GM12878 (cell line): ENCODE measurements around the gene MAP3K1. TPM values are rescaled to one million over a fixed set of nuclear protein-coding genes. Genes with fewer than 3 reads are reported as not detected.

Experiments used
- ATAC-seq: fragments of 200-7000 bp; cut with Tn5 transposase; 3 replicates; pipeline ENCODE4 v1.9.1; 2020; ENCODE audit warnings: mild to moderate bottlenecking, moderate library complexity
- BruUV-seq: library from RNA; stranded (reverse); fragments of 400-500 nt; replicated peaks from 2 replicates; lab custom pipeline; 2021; lab: Mats Ljungman, UMichigan
- CTCF ChIA-PET: fragments of 300-600 bp; sonication (Branson Sonifier 250); formaldehyde crosslinking; extraction: SDS; loops from one replicate; lab custom pipeline; 2021; ENCODE audit warnings: inconsistent platforms; lab: Yijun Ruan, JAX
- POLR2A ChIA-PET: fragments of 350-600 bp; formaldehyde crosslinking; extraction: SDS; loops from one replicate; lab custom pipeline; 2021; ENCODE audit warnings: inconsistent platforms; lab: Charles Lee
- RAD21 ChIA-PET: fragments of 300-600 bp; sonication (Branson Sonifier 250); formaldehyde crosslinking; loops from one replicate; lab custom pipeline; 2023; ENCODE audit warnings: antibody characterized with exemption; ENCODE audit not compliant: unreplicated experiment; lab: Charles Lee
- SMC1A ChIA-PET: fragments of 300-600 bp; sonication (Branson Sonifier 250); formaldehyde crosslinking; loops from one replicate; lab custom pipeline; 2023; ENCODE audit not compliant: unreplicated experiment, uncharacterized antibody; lab: Charles Lee
- DNase-seq: peaks from one replicate; pipeline ENCODE4 v3.0.0-alpha.2; 2011; ENCODE audit warnings: low read depth, low spot score
- FAIRE-seq: peaks from 3 replicates; lab custom pipeline; 2011; peaks lifted over from hg19 to GRCh38; lab: Jason Lieb, UNC
- H2AFZ ChIP-seq: 2 replicates; pipeline ENCODE4 v1.6.0; 2011; ENCODE audit warnings: low read depth, low read length, control low read depth; ENCODE audit not compliant: control insufficient read depth
- H3K27ac ChIP-seq: 2 replicates; pipeline ENCODE4 v1.5.1; 2011; ENCODE audit warnings: control low read depth; ENCODE audit not compliant: control insufficient read depth, insufficient read depth
- H3K27me3 ChIP-seq, 2 experiments: replicated peaks in 1 of 2; 2 replicates each; pipeline versions ENCODE4 v1.6.0 to v1.6.1; 2011; ENCODE audit warnings: low read length in 1 of 2; ENCODE audit not compliant: control insufficient read depth in 2 of 2, insufficient read depth in 2 of 2
- H3K36me3 ChIP-seq, 2 experiments: 2 replicates each; pipeline ENCODE4 v1.5.1; 2011; ENCODE audit warnings: low read length in 1 of 2; ENCODE audit not compliant: control insufficient read depth in 2 of 2, insufficient read depth in 2 of 2
- H3K4me1 ChIP-seq: 2 replicates; pipeline ENCODE4 v1.6.1; 2011; ENCODE audit warnings: mild to moderate bottlenecking, low read length, moderate library complexity, mixed read lengths; ENCODE audit not compliant: control insufficient read depth, insufficient read depth
- H3K4me2 ChIP-seq: 2 replicates; pipeline ENCODE4 v1.6.0; 2011; ENCODE audit warnings: control low read depth; ENCODE audit not compliant: control insufficient read depth, insufficient read depth
- H3K4me3 ChIP-seq: fragments of 200-600 bp; sonication (generic); 2 replicates; pipeline ENCODE4 v1.5.1; 2016
- H3K79me2 ChIP-seq: 2 replicates; pipeline ENCODE4 v1.6.0; 2011; ENCODE audit warnings: low read length; ENCODE audit not compliant: control insufficient read depth, insufficient read depth
- H3K9ac ChIP-seq: 2 replicates; pipeline ENCODE4 v1.8.0; 2011; ENCODE audit warnings: low read length, control low read depth, mixed read lengths; ENCODE audit not compliant: control insufficient read depth, insufficient read depth
- H3K9me3 ChIP-seq: replicated peaks from 3 replicates; pipeline ENCODE4 v1.5.1; 2011; ENCODE audit warnings: mild to moderate bottlenecking, low read length; ENCODE audit not compliant: control insufficient read depth, insufficient read depth
- H4K20me1 ChIP-seq: 2 replicates; pipeline ENCODE4 v1.6.0; 2011; ENCODE audit not compliant: control insufficient read depth, insufficient read depth
- CHD1 ChIP-seq: IDR thresholded peaks from 2 replicates; pipeline ENCODE4 v1.6.1; 2012; ENCODE audit warnings: low read depth, low read length, improper control_type of control experiment
- DPF2 ChIP-seq: fragments of 450-650 bp; IDR thresholded peaks from 2 replicates; pipeline ENCODE4 v1.6.1; 2017; ENCODE audit warnings: mild to moderate bottlenecking
- E2F4 ChIP-seq: IDR thresholded peaks from 2 replicates; pipeline ENCODE4 v1.6.1; 2012; ENCODE audit warnings: low read depth, low read length, improper control_type of control experiment
- E2F8 ChIP-seq: fragments of 450-650 bp; IDR thresholded peaks from 2 replicates; pipeline ENCODE4 v1.6.1; 2018; ENCODE audit warnings: mild to moderate bottlenecking, low read depth, moderate library complexity; ENCODE audit not compliant: partially characterized antibody
- E4F1 ChIP-seq: fragments of 450-650 bp; IDR thresholded peaks from 2 replicates; pipeline ENCODE4 v1.6.1; 2018; ENCODE audit warnings: borderline replicate concordance, mild to moderate bottlenecking; ENCODE audit not compliant: partially characterized antibody
- HSF1 ChIP-seq: fragments of 150-350 bp; IDR thresholded peaks from 2 replicates; pipeline ENCODE4 v1.6.1; 2014; ENCODE audit warnings: mild to moderate bottlenecking, low read depth, low read length
- MXI1 ChIP-seq: fragments of 150-350 bp; IDR thresholded peaks from 2 replicates; pipeline ENCODE4 v1.6.1; 2011; ENCODE audit warnings: low read depth, mild to moderate bottlenecking, inconsistent platforms, low read length, improper control_type of control experiment
- NFYB ChIP-seq: IDR thresholded peaks from 2 replicates; pipeline ENCODE4 v1.6.1; 2011; ENCODE audit warnings: low read depth, mild to moderate bottlenecking, low read length, improper control_type of control experiment, moderate library complexity; ENCODE audit not compliant: insufficient read depth
- NKRF ChIP-seq: fragments of 450-650 bp; conservative IDR thresholded peaks from 2 replicates; pipeline ENCODE4 v1.6.1; 2017; ENCODE audit warnings: mild to moderate bottlenecking, moderate library complexity
- SPI1 ChIP-seq: IDR thresholded peaks from 2 replicates; pipeline ENCODE4 v1.6.1; 2011; ENCODE audit warnings: low read depth, mild to moderate bottlenecking, low read length, moderate library complexity, borderline replicate concordance; ENCODE audit not compliant: insufficient read depth
- SUZ12 ChIP-seq: fragments of 200-600 bp; sonication (generic); IDR thresholded peaks from one replicate; pipeline ENCODE4 v1.6.1; 2018; ENCODE audit warnings: antibody characterized with exemption, mild to moderate bottlenecking; ENCODE audit not compliant: unreplicated experiment
- ZNF24 ChIP-seq: fragments of 450-650 bp; IDR thresholded peaks from 2 replicates; pipeline ENCODE4 v1.6.1; 2017; ENCODE audit warnings: antibody characterized with exemption, mild to moderate bottlenecking
- WGBS: methylation state at CpG from one replicate; pipeline ENCODE4 v1.1.6; 2016; ENCODE audit warnings: low lambda C conversion rate; ENCODE audit not compliant: insufficient replicate concordance, insufficient coverage; ENCODE audit errors: missing lambda C conversion rate; 5-methylcytosine and 5-hydroxymethylcytosine counted together
- in situ Hi-C: fragments of 300-500 bp; cut with MboI; formaldehyde crosslinking; loops from 9 replicates; pipeline ENCODE4 v1.14.3; 2018; ENCODE audit warnings: mixed read lengths
- intact Hi-C: fragments of 100-400 bp; cut with micrococcal nuclease; formaldehyde crosslinking; loops from one replicate; pipeline ENCODE4 v1.14.2; 2022; ENCODE audit not compliant: unreplicated experiment
- polyA plus RNA-seq, 11 experiments: library from polyadenylated mRNA; depleted of rRNA in 4 of 11; unstranded in 6 of 11; stranded (reverse) in 5 of 11; fragments of >200 nt; fragmentation: Nextera tagmentation in 4 of 11; fragmentation: Illumina TruSeq in 1 of 11; extraction: Ambion mirVana in 4 of 11; extraction: Trizol in 1 of 11; gene quantifications; 1 replicate in 1 of 11; 2 replicates in 10 of 11; pipeline versions ENCODE4 v1.2.1 to v1.2.3, GENCODE V29; 2011 to 2016; ENCODE audit warnings: inconsistent platforms in 2 of 11, missing spikeins in 2 of 11, low read depth in 1 of 11
- total RNA-seq, 4 experiments: library from RNA; depleted of rRNA in 3 of 4; stranded (reverse); fragments of >200 nt in 3 of 4; fragmentation: Illumina TruSeq in 1 of 4; extraction: Trizol in 1 of 4; gene quantifications; 2 replicates each; pipeline versions ENCODE4 v1.2.1 to v1.2.3, GENCODE V29; 2013 to 2021

The MAP3K1 gene
- total and polyA plus RNA-seq, 10 of the 15 experiments (the other 5 are each of a cell fraction or from before 2014, with no cell fraction given): 7.5 to 24.6 (median 12.6) TPM

GRCh38 chr5:56862909-56863308 is 47.6 kb downstream of the MAP3K1 start:
- no peak overlapping the region for H3K27ac ChIP-seq
- H3K4me2 ChIP-seq: no peak overlapping the region
- FAIRE-seq (no peak), ATAC-seq (no peak), DNase-seq (no peak)
- TF ChIP-seq SPI1 (no peak), CHD1 (no peak), ZNF24 (no peak), E4F1 (no peak), NKRF (no peak), DPF2 (no peak), HSF1 (no peak), SUZ12 (no peak), MXI1 (no peak), E2F8 (no peak), NFYB (no peak), E2F4 (no peak)
- 96% methylated on average over 3 of the region's 3 CpGs for WGBS
- in situ Hi-C loops: no loop called here
- no peaks in the 10 kb centered on the region; the same call in 2 of the 3 replicates for H3K9me3 ChIP-seq
- H2AFZ ChIP-seq: no peak overlapping the region
- no peak overlapping the region for H3K4me3 ChIP-seq
- peaks cover 0 to 4% of the 10 kb centered on the region in 2 experiments for H3K36me3 ChIP-seq
- BruUV-seq: no TSS peak
- RAD21 ChIA-PET: no interaction called here
- H3K27me3 ChIP-seq: no peaks in the 10 kb centered on the region
- CTCF ChIA-PET: interaction anchor here (0.8 to 1.1 kb wide), 2 partner anchors 24 to 592 kb away, joined by 3 read pairs; no protein-coding TSS in a partner anchor
- H3K79me2 ChIP-seq: no peaks in the 10 kb centered on the region
- intact Hi-C loops: no loop called here
- no peak overlapping the region for H3K9ac ChIP-seq
- SMC1A ChIA-PET: interaction anchor here (0.8 to 1.2 kb wide), 3 partner anchors 9 to 24 kb away, joined by 3 to 4 read pairs (median 3); no protein-coding TSS in a partner anchor
- POLR2A ChIA-PET: no interaction called here
- no peaks in the 10 kb centered on the region for H4K20me1 ChIP-seq
- H3K4me1 ChIP-seq: no peaks in the 10 kb centered on the region
